Activated CD8-positive, alpha-beta memory T cell treated with anti-CD3 and anti-CD28 coated beads for 24 hours (primary cell): ENCODE results near the gene BLNK.
"Not testable (repeated sequence)": the region's sequence is repeated elsewhere in the genome, so short reads cannot be mapped to it uniquely, and the experiment has no call there.

ENCODE experiments used
- DNase-seq: peaks from one replicate; pipeline ENCODE4 v3.0.0-alpha.2; 2020

BLNK gene

GRCh38 chr10:96218826-96219225 lies 52.5 kb downstream of the BLNK start:
- DNase-seq: no peak

GRCh38 chr10:96217711-96218110 lies 53.7 kb downstream of the BLNK start:
- DNase-seq: no peak

GRCh38 chr10:96216775-96217174 lies 54.6 kb downstream of the BLNK start:
- no peak for DNase-seq

DNA sequence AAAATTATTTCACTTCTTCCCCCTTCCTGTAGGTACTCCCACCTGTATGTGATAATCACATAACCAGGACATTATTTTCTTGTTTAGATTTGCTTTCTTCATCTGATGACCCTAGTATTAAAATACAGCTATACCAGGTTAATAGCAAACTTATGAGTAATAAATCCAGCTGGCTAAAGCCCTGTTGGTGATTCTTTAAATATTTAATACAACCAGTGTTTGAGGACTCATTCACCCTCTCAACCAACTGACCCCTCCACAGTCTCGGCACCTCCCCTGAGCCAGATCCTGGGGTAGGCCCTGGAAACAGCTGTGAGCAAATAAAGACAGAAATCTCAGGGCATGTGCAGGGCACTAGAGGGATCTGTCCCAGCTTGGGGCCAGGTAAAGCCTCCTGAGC lies 58.5 kb downstream of the BLNK start:
- DNase-seq: no peak

DNA sequence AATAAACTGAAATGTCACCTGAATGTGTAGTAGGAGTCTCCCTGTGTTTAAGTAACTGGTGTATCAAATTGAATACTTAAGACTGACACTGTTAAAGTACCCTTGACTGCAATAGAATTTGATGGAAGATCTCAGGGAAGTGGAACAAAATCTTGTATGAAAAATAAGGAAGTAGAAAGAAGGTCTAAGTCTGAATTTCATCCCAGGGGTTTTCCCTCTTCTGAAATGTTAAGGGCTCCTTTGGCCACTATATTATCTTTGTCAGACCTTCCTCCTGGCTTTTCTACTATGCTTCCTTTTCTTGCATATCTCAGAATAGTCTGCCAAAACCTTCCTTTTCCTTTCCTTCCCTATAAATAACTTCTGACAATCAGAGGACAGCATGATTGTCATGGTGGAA lies 59.6 kb downstream of the BLNK start:
- DNase-seq: no peak

- DNase-seq: no peak
These were observed 62.4 kb downstream of the BLNK start for GRCh38 chr10:96208946-96209345.

GRCh38 chr10:96208271-96208670 lies 63.1 kb downstream of the BLNK start:
- DNase-seq: no peak

GRCh38 chr10:96205580-96205979 lies 65.8 kb downstream of the BLNK start:
- DNase-seq: no peak

DNA sequence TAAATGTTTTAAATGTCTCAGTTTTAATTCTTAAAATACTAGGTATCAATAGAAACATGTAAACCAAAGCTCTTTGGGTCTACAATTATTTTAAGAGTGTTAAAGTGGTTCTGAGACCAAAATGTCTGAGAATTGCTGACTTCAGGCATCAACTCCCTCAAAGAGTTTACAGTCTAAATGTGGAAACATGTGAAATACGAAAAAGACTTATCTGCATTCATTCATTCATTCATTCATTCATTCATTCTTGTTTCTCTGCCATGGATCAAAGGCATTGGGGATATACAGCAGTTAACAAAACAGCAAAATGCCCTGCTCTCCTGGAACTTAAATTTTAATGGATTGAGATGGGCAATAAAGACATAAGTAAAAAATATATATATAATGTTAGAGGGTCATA lies 69.8 kb downstream of the BLNK start:
- DNase-seq: no peak

- not testable (repeated sequence) for DNase-seq
These were observed 81.9 kb downstream of the BLNK start for GRCh38 chr10:96189505-96189904.

- no peak for DNase-seq
These were observed 82.5 kb downstream of the BLNK start for GRCh38 chr10:96188916-96189315.

- DNase-seq: no peak
These were observed 82.9 kb downstream of the BLNK start for GRCh38 chr10:96188421-96188820.

- no peak for DNase-seq
These were observed 94.4 kb downstream of the BLNK start for GRCh38 chr10:96176985-96177384.

- DNase-seq: no peak
These were observed 98.7 kb downstream of the BLNK start for GRCh38 chr10:96172666-96173065.

GRCh38 chr10:96170230-96170629 lies 101.1 kb downstream of the BLNK start:
- no peak for DNase-seq

GRCh38 chr10:96168546-96168945 lies 102.8 kb downstream of the BLNK start:
- no peak for DNase-seq

- DNase-seq: no peak
These were observed 105.6 kb downstream of the BLNK start for GRCh38 chr10:96165726-96166125.

- DNase-seq: no peak
These were observed 118.3 kb downstream of the BLNK start for GRCh38 chr10:96153070-96153469.

GRCh38 chr10:96152437-96152836 lies 118.9 kb downstream of the BLNK start:
- no peak for DNase-seq
